GM19043 (cell line): ENCODE data around the gene PRR5L.

Experiments used
- ATAC-seq: cut with Tn5 transposase; IDR thresholded peaks from one replicate; pipeline ENCODE4 v1.9.1; 2021; ENCODE audit warnings: low read depth; ENCODE audit not compliant: unreplicated experiment

PRR5L gene

DNA sequence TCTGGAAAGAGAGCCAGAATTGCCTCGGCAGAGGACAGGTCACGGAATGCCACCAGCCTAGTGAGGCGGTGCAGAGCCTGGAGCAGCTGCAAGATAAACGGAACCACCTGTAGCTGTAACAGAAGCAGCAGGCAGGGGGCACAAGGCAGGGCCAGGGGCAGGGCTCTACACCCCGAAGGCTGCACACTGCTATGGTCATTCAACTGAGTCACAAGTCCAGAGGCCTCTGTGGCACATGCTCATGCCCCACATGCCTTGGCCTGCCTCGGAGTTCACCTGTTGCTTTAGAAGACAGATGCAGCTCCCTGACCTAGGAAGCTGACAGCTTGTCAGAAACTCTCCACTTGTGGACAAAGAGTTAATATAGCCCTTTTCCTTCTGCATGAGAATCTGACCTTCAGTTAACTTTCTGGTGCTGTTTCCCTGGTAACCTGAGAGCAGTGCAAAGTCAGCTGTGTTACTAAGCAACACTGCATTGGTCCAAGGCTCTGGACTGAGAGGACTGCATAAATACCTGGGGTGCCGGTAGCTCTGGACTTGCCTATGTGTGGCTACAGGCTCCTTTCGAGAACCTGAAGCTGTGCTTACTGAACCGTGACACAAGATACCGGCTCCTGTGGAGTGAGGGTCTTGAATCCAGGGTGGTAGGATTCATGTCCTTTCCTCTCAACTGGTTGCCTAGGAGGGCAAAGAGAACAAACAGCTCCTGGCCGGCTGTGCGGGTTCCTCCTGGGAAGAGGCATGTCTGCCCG is 17.4 kb upstream of the PRR5L start:
- ATAC-seq, result no peak

DNA sequence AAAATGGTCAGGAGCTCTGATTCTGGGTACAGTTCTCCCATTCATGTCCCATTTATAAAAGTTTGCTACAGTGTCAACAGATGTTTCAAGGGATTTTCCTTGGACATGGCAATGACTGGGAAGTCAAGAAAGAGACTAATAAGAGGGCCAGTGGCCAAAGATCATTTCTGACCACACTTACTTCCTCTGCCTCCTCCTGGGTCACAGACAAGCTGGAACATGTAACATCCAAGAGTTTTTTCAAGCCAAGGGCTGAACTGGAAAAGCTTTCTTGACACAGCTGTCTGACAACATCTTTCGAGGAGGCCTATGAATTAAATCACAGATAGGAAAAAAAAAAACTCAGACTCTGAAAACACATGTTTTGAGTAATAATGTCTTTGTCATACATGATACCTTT is 15.6 kb upstream of the PRR5L start:
- no peak for ATAC-seq

DNA sequence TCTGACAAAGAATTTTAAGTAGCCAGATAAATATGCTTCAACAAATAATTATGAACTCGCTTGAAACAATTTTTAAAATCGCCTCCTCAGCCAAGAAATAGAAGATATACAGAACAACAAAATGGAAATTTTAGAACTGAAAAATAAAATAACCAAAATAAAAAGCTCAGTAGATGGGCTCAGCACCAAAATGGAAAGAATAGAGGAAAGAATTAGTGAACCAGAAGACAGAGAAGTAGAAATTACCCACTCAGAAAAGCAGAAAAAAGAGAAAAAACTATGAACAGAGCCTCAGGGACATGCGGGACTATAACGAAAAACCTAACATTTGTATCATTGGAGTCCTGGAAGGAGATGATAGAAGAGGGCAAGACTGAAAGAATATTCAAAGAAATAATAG is 14.2 kb upstream of the PRR5L start:
- no peak for ATAC-seq

DNA sequence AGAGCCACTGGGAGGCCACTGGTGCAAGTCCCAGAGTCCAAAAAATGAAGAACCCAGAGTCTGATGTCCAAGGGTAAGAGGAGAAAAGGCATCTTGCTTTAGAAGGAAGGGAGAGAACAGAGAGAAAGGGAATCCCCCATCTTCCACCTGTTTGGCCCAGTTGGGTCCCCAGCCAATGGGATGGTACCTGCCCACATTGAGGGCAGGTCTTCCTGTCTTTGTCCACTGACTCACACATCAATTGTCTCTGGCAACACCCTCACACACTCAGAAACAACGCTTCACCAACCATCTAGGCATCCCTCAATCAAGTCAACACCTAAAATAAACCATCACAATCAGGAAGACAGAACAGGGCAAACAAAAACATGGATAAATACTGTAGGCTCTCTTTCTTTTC is 13.2 kb upstream of the PRR5L start:
- no peak for ATAC-seq

DNA sequence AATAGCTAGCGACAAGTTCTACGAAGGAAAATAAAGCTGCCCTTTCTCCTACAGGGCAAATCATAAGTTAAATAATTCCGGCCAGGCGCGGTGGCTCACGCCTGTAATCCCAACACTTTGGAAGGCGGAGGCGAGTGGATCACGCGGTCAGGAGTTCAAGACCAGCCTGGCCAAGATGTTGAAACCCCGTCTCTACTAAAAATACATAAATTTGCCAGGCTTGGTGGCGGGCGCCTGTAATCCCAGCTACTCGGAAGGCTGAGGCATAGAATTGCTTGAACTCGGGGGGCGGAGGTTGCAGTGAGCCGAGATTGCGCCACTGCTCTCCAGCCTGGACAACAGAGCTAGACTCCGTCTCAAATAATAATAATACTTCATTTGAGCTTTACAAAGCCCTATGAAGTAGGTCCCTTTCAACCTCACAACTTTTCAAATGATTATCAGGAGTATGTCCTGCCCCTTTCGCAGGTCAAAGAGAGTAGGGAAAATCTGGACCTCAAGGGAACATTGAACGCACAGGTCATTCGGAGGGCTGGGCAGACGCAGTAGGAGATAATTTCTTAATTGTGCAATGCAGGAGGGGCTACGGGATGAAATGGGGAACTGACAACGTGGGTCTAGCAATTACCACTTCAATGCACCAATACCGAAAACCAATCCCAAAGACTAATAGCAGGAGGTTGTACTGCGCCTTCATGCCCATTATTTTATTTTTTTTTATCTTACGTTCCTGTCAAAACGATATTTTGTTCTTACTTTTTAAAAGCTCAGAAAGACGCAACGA is 7.5 kb upstream of the PRR5L start:
- ATAC-seq, result no peak

DNA sequence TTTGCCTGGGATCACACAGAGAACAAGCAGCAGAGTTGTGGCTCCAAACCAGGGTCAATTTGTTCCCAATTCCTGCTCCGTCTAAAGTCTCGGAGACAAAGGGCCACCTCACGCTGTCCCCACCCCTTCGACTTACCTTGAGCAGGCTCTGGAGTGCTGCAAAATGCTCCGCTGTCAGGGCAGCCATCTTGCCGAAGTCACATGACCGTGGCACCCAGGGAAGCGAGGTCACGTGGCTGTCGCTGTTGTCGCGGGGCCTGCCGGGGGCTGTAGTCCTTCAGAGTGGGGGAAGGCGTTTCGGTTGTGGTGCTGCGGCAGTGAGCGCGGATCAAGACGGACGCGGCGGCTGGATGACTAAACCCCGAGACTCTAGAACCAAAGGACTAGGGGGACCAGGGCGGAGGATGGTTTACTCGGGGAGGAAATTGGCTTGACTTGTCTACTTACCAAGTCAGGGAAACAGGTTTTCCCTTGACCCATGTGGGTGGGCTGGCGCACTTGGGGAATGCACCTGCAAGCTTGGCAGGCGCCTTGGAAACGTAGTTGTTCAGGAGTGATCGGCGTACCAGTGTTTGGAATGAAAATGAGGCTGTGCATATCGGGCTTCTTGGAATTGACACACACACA is 6.7 kb upstream of the PRR5L start, which contains the start of gene COMMD9:
COMMD9 (minus strand) TSS at position 199 of the 627 bp plus-strand sequence; CDS start at position 187, 12 bp downstream.
- ATAC-seq, result peak; percentile 99

DNA sequence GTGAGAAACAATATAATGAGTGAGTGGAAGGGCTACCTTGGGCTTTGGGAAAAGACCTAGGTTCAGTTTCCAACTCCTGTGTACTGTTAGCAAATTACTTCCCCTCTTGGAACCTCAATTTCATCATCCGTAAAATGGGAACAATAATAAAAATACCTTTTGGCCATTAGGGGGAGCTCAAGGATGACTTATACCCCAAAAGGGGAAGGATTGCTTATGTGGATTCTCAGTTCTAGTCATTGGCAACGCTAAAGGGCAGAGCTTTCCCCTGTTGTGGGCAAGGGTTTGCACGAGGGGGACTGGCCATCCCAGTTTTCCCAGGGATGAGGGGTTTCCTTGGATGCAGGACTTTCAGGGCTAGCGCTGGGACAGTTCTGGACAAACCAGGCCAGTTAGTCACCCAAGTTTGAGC is 3.8 kb upstream of the PRR5L start:
- ATAC-seq, result no peak

DNA sequence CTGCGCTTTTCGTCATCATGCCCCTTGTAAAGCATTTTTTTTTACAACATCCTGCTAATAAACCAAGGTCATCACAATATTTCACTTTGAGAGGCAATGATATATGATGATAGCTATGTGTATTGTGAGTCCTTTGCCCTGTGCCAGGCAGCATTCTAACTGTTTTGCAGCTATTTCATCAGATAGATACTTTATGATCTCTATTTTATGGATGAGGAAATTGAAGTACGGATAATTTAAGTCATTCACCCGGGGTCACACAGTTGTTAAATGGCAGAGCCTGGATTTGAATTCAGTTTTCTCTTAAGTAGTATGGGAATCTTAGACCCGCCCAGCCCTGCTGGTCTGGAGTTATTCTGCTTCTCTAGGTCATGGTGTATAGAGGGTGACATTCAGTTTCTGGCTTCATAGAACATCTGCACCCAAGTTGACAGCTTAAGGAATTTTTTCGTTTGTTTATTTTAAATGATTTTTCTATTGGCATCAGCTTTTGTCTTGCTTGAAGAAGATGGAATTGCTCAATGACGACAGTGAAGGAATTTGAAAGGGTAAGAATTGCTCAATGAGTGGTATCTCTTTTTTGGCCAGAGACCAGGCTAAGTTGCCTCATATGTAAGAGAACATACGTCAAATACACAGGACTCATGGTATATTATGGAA is 926 bp downstream of the PRR5L start:
- ATAC-seq, result no peak

DNA sequence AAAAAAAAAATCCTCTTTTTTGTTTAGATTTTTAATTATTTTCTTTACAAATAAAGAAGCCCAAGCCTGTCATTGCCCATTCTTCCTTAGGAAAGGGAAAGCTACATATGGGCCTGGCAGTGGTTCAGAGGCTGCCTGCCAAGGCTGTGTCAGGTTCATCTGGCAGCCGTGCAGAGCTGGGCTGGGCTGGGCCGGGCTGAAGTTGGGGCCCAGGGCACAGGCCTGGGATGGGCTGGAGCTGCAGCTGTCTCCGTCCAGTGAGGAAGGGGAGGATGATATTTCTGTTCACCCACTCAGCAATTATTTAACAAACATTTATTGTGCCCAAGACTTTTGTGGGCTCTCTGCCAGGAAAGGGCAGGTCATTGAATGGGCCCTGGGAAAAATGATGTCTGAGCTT is 4.6 kb downstream of the PRR5L start:
- ATAC-seq, result no peak

DNA sequence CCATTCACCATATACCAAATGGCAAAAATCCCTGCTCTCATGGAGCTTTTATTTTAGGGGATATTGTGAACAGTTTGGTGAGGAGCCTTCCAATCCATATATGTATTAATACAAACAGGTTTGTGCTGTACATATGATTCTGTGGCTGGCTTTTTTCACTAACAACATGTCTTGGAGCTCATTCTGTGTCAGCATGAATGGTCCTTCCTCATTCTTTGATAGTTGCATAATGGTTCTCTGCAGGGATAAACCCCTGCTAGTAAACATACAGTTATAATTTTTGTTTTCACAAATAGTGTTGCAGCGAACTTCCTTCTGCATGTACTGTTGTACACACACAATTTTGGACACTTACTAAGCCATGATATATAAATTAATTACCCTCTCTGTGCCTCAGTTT is 8.3 kb downstream of the PRR5L start:
- ATAC-seq, result no peak

DNA sequence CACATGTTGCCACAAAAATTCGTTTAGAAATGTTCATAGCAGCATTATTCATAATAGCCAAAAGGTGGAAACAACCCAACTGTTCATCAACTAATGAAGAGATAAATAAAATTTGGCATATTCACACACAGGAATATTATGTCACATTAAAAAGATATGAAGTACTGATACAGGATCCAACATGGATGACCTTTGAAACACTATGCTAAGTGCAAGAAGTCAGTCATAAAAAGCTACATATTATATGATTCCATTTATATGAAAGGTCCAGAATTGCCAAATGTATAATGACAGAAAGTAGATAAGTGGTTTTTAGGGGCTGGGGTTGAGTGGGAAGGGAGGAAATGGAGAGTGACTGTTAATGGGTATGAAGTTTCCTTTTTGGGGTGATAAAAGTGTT is 9.0 kb downstream of the PRR5L start:
- ATAC-seq, result no peak

DNA sequence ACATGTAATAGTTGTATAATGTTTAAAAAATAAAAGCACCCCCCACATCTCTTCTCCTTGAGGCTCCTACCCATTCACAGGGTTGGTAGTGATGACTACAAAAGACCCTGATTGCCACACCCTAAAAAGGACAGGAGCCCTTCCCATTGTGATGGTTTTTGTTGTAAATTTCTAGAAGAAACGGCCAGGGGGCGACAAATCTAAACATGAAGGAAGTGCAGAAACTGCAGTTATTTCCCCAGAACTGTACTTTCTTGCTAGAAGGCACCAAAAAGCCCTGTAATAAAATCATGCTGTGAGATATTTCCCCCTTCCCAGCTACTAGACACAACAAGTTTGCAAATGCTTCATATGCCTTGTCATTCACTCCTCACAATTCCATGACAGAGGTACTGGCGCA is 10.8 kb downstream of the PRR5L start:
- ATAC-seq, result no peak

DNA sequence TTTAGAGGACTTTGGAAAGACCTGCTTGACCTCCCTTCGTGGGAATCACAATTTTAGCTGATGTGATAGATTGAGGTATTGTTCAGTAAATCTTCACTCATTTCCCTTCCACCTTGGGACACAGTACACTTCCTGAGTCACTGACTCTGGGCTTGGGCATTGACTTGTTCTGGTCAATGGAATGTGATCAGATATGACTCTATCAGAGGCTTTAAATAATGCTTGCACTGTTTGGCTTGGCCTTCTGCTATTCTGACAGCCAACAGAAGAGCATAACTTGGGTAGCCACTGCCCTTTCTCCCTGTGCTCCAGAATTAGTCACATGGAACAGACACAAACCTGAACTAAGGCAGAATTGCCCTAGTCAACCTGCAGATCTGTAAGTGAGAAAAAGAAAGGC is 12.5 kb downstream of the PRR5L start:
- no peak for ATAC-seq

DNA sequence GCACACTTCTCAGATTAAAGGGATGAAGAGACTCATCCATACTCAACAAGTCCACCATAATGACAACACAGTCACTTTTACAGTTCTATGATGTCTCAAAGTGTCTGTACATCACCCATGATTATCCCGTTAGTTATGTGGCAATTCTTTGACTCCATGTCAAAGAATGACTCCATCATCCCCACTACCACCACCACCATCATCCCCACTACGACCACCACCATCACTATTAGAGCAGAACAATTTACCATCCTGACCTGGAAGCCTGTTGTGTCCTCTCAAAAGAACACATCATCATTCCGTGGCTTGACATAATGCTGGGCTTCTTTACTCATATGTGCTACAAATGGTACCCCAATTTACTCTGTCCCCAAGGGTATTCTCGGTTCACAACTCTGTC is 13.7 kb downstream of the PRR5L start:
- no peak for ATAC-seq

DNA sequence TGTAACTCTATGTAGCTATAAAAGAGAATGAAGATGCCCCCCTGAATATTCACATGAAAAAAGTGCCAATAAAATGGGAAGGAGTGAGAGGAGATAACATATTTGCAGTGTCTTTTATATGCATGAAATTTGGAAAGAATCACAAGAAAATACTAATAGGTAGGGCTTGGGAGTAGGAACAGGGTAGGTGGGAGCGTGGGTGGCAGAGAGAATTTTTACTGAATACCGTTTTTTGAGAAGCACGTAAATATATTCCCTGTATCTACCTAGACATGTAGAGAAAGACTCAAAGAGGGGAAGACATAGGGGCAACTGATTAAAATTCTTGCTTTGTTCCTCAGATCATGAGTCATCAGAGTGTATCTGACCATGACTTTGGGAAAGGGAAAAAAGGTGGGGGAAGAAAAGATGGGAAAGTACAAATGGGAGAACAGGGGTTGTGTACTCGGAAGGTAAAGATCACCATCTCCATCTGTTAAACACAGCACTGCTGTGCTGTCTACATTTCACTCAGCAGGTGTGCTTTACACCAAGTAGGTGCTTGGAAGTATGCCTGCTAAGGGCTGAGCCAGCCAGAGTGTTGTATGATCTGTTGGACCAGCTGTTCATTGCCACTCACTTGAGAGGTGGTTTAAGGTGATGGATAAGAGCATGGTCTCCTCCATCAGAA is 16.0 kb downstream of the PRR5L start:
- ATAC-seq, result no peak

DNA sequence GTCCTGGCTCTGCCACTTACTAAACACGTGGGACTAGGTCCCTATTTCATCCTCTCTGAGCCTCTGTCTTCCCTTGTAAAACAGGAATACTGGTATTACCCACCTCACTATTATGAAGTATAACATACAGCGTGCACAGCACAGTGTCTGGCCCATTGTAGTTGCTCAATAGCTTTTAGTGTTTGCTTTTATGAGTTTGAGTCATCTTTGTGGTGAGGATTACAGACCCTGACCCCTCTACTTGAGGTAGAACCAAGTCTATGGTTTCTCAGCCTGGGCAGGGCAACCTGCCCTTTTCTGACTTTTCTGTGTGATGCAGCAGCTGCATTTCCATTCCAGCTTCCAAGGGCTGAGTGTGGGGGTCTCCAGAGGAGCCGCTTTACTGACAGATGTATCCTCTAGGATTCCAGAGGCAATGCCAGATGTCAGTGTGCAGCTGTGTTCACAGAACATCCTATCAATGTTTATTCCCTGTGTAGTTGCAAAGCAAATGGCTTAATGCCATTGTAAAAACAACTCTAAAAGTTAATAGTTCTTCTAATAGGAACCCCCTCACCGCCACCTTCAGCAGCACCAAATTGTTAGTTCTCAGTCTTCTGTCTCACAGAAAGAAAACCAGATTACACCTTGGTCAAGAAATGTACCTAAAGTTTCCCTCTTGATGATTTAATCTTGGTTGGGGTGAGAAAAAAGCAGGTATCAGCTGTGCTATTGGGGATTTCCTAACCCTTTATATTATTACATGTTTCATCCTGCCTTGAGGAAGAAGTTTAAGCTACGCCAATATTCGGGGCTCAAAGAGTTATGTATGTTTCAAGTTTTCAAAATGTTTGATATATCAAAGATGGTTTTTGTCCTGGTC is 16.8 kb downstream of the PRR5L start:
- no peak for ATAC-seq

DNA sequence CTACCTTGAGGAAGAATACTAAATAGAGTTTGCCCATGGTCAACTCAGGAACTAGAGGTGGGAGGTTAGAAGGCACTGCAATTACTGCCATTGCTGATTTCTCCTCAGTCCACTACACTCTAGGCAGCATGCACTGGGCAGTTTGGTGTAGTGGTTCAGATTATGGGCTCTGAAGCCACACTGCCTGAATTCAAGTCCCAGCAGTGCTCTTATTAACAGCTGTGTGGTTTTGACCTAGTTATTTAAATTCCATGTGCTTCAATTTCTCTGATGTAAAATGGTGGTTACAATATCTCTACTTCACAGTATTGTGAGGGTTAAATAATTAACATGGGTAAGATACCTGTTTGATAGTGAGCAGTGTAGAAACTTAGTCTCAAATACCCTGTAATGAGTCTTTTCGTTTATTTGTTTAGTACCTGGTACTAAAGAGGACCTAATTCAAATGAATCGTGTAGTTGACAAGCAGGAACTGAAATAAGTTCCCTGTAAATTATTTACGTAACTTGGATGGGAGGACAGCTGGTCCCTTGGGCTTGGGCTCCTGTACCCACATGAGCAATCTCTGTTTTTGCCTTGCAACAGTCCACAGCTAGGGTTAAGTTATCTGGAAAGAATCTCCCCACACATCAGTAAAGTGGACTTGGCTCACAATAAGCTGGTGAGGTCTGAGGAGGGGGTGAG is 17.8 kb downstream of the PRR5L start:
- ATAC-seq, result peak; percentile 59

DNA sequence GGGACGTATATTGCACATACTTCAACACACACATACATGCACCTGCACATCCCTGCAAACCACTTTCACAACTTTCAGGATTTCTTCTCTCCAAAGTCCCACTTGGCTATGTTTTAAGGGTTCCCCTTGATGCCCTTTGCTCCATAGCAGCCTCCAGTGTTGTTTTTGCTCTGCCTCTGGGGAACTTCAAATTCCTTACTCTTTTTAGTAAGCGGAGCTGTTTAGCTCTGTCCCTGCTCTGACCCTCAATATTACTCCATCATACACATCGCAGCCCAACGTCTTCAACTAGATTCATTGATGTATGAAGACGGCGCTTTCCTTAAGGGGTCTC is 18.3 kb downstream of the PRR5L start:
- no peak for ATAC-seq

DNA sequence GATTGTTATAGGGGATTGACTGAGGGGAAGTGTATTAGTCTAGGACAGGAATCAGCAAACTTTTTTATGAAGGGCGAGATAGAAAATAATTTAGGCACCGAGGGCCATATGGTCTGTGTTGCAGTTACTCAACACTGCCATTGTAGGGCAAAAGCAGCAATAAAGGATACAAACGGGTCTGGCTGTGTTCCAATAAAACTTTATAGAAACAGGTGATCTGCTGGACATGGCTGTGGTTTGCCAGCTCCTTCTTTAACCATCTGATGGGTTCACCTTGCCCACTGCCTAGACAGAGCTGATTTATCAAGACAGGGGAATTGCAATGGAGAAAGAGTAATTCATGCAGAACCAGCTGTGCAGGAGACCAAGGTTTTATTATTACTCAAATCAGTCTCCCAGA is 20.0 kb downstream of the PRR5L start:
- ATAC-seq, result no peak
